NOMO-1 treated with dmso at 0.1 percent for 144 hours (cell line): ENCODE data around the gene ECHDC3.
"Not testable (repeated sequence)": the region's sequence is repeated elsewhere in the genome, so short reads cannot be mapped to it uniquely, and the experiment has no call there.

ENCODE experiments used
- DNase-seq: peaks from one replicate; lab custom pipeline; 2025; ENCODE audit not compliant: unreplicated experiment; lab: John Stamatoyannopoulos, UW

ECHDC3 gene, protein sequence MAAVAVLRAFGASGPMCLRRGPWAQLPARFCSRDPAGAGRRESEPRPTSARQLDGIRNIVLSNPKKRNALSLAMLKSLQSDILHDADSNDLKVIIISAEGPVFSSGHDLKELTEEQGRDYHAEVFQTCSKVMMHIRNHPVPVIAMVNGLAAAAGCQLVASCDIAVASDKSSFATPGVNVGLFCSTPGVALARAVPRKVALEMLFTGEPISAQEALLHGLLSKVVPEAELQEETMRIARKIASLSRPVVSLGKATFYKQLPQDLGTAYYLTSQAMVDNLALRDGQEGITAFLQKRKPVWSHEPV

DNA sequence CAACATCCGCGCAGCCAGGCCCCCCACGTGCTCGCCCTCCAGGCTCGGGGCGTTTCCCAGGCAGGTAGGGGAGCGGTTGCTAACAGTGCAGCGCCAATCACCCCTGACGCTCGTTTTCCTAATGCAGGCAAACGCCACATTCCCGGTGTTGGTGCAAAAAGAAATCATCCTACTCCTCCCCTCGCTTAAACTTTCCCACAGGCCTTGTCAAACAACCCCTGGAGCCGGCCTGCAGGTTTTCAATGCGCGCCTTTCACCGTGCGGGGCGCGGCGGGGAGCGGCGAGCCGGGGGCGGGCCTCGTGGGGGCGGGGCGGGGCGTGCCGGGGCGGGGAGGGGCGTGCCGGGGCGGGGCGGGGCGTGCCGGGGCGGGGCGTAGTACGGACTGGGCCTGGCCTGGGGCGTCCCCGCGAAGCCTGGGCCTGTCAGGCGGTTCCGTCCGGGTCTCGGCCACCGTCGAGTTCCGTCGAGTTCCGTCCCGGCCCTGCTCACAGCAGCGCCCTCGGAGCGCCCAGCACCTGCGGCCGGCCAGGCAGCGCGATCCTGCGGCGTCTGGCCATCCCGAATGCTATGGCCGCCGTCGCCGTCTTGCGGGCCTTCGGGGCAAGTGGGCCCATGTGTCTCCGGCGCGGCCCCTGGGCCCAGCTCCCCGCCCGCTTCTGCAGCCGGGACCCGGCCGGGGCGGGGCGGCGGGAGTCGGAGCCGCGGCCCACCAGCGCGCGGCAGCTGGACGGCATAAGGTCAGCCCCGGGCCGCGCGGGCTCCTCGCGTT lies at the start of gene ECHDC3:
ECHDC3 (plus strand) TSS at position 374 of the 770 bp plus-strand sequence; CDS start at position 569, 195 bp downstream.
- DNase-seq: no peak

DNA sequence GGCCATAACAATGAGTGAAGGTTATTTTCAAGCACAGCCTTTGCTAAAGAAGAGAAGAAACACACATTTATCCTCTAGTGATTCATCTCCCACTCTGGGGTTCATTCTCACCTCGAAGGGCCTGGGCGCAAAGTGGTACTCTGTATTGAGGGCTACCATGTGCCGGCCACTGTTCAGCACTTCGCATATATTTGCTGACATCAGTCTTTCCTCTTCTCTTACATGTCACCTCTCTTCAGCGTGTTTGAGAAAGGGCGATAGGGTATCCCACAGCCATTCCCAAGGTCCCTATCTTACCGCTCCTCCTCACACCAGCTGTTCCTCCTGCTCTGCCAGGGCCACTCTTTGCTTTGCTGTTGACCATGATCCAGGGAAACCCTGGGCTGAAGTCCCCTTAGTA lies 48.8 kb upstream of the ECHDC3 start:
- no peak for DNase-seq

DNA sequence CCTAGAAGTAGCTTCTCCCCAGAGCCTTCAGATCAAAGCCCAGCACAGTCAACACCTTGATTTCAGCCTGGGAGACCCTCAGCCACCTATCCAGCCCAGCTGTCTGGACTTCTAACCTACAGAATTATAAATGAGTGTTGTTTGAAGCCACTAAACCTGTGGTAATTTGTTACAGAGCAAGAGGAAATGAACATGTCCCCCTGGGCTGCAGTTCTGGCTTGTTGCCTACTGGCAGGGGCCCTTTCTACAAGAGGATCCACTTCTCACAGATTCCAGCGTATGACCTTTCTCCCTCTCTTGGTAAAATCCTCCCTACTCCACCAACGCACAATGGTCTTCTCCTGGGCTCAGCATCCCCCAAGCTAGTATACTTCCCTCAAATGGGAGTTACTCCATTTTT lies 46.4 kb upstream of the ECHDC3 start:
- no peak for DNase-seq

DNA sequence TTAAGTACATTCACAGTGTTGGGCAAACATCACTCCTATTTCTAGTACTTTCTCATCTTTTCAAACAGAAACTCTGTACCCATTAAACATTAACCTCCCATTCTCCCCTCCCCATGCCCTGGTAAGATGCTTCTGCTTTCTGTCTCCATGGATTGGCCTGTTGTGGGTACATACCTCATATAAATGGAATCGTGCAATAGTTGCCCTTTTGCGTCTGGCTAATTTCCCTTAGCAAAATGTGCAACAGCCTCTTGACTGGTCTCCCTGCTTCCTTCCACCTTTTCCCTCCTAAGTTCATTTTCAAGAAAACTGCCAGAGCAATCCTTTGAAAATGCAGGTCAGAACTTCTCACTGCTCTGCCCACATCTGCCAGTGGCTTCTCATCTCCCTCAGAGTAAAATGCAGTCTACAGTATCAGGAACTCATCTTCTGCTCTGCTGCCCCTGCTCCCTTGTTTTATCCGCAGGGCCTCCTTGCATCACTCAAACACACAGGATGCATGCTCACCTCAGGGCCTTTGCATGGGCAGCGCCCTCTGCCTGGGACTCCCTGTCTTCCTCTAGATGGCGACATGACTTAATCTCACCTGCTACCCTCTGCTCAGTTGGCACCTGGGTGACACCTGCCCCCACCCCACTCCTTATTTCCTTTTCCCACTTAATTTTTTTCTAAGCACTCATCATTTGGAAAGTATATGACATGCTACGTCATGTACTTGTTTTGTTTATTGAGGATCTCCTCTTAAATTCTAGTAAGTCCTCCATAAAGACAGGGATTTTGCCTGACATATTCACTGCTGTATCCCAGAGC lies 44.3 kb upstream of the ECHDC3 start:
- no peak for DNase-seq

DNA sequence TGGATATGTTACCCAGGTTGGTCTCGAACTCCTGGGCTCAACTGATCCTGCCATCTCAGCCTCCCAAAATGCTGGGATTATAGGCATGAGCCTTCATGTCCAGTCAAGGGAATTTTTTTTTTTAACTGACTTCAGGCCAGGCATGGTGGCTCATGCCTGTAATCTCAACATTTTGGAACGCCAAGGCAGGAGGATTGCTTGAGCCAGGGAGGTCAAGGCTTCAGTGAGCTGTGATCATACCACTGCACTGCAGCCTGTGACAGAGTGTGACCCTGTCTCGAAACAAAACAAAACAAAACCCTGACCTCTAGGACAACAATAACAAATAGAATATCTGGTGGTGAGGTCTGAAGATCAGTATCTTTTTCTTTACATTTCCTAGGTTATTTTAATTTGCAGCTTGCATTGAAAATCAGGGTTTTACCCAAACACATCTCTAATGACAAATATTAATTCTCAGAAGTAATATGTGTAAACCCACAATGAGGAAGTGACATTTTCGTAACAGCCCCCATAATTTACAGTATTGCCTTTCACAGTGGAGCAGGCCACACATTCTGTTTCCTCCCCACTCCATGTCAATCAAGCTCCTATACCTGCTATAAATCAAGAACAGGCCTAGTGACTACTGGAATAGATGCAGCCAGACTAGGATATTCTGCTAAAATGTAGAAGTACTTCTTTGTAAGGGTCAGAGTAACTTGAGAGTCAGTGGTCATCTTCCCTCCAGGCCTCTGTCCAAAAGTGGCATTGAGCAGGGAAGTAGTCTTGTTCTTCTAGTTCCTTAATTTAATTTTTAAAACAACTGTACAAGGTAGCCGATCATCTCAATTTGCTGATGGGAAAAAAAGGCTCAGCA lies 43.3 kb upstream of the ECHDC3 start:
- DNase-seq: peak; percentile 75

DNA sequence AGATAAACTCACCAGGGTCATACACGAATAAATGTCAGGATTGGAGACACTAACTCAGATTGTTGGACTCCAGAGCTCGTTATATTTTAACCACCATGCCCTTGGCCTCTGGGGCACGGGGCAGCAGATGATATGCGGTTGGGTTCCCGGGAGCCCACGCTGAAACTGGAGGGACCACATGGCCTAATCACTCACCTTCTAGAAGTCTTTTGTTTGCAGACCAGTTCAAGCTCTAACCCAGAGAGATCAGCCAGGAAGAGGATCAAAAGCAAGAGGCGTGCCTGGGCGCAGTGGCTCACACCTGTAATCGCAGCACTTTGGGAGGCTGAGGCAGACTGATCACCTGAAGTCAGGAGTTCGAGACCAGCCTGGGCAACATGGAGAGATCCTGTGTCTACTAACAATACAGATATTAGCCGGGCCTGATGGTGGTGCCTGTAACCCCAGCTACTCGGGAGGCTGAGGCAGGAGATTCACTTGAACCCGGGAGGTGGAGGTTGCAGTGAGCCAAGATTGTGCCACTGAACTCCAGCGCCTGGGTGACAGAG lies 42.6 kb upstream of the ECHDC3 start:
- no peak for DNase-seq

DNA sequence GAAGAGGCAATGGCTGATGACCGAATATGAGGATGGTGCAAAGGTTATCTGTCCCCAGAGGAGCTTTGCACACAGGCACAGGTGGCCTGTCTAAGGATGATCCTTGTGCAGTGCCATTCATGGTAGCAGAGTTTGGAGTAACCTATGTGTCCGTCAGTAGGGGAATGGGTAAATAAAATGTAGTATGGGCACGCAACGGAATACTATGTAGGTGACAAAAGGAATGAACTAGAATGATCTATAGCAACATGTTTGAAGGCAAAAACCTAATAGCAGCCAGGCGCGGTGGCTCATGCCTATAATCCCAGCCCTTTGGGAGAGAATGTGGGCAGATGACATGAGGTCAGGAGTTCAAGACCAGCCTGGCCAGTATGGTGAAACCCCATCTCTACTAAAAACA lies 41.6 kb upstream of the ECHDC3 start:
- no peak for DNase-seq

DNA sequence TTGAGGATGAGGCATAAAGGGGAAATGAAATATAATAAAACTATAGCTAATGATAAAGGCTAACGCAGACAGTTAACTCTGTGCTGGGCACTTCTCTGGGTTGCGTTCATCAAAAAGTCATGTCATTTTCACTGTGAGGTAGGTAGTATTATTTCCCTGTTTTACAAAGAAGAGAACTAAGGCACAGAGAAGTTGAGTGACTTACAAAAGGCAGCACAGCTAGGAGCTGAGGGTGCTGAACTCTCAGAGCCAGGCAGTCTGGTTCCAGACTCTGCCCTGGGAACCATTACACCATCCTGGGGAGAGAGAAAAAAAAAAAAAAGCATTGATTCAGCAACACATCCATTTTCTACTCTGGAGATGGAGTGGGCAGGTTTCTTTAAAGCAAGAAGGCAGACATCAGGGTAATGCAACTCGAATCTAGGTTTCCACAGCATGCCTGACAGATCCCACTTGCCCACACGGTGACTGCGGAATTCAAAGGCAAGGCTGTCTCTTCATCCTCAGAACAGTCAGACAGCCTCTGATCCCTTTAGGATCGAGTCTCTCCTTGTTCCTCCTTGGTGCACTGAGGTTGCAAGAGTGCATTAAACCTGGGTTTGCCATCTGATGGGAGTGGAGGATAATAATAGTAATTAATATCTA lies 40.6 kb upstream of the ECHDC3 start:
- no peak for DNase-seq

DNA sequence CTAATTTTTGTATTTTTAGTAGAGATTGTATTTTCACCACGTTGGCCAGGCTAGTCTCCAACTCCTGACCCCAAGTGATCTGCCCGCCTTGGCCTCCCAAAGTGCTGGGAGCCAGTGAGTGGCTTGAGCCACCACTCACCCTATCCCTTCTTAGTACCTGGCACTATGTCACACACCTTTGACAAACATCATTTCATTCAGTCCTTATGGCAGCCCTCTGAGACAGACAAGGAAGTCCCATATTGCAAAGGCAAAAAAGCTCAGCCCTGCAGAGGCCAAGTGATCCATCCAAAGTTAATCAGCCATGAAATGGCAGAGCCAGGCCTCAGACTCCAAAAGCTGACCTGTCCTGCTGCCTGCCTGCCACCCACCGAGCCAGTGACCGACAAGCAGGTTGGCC lies 39.9 kb upstream of the ECHDC3 start:
- DNase-seq: no peak

DNA sequence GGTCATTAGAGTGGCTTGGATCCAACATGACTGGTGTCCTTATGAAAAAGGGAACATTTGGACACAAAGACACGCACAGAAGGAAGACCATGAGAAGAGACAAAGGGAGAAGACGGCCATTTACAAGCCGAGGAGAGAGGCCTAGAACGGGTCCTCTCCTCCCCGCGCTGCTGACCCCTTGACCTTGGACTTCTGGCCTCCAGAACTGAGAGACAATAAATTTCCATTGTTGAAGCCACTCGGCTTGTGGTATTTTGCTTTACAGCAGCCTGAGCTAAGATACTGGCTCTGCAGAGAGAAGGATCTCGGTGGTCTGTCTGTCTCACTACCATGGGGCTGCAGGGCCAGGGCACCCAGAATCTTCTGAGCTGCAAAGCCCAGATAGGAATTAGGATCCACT lies 38.1 kb upstream of the ECHDC3 start:
- no peak for DNase-seq

DNA sequence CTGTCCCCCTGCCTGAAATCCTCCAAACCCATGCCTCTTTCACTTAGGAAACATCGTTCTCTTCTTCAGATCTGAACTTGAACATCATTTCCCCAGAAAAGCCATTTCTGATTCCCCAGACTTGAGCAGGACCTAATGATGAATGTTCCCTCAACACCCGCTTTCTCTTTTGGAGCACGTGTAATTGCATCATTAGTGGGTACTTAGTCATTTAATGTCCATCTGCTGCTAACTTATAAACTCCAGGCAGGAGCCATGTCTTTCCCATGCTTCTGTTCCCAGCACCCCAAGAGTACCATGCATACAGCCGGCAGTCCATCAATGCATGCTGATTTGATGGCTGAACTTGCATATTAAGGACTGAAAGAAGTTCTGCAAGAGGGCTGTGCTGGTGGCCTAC lies 36.5 kb upstream of the ECHDC3 start:
- DNase-seq: no peak

DNA sequence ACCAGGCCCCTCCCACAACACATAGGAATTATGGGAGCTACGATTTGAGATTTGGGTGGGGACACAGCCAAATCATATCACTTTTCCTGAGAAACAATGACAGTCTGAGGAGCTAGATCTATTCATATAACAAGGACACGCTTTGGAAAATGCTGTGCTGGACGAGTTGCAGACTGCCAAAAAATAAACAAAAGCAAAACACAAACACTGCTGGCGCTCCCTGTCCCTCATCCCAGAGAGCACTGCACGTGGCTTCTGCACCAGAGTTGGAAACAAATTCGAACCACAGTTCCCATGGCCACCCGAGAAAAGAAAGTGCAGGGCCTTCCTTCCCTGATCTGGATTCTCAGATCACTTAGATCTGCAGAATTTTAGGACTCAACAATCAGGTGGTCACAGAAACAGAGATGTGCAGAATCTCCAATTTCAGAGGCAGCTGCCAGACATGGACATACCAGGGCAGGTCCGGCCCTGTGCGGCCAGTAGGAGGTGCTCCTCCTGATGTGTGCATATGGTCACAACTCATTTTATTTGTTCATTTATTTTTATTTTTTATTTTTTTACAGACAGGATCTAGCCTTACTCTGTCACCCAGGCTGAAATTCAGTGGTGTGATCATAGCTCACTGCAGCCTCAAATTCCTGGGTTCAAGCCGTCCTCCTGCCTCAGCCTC lies 35.2 kb upstream of the ECHDC3 start:
- DNase-seq: no peak

DNA sequence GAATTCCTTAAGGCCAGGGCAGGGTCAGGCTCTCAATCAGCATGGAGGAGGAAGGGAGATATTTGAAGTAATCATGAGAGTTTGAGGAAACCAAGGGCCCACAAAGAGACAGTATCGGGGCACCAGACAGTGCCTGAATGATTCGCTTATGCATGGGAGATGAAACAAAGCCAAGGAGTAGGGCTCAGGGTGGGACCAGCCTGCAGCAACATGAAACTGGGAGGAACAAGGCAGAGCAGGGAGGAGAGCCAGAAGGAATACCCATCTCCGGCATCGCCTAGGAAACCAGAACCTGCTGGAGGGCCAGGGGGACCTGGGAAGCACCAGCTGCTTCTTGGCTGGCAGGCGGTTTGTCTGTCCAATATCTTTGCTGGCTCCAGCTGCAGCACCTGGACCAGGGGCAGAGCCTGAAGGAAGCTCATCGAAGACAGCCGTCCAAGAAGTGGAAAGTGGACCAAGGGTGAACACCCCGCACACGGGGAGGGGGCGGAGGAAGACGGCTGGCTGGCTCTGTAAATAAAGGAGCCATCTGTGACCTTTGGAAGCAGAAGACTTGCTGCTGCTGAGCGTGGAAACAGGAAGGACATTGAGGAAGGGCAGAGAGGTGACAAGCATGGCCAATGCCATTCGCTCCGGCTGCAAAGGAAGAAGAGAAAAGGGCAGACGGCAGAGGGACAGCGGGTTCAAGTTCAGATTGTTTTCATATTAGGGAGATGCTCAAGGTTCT lies 34.4 kb upstream of the ECHDC3 start:
- DNase-seq: no peak

DNA sequence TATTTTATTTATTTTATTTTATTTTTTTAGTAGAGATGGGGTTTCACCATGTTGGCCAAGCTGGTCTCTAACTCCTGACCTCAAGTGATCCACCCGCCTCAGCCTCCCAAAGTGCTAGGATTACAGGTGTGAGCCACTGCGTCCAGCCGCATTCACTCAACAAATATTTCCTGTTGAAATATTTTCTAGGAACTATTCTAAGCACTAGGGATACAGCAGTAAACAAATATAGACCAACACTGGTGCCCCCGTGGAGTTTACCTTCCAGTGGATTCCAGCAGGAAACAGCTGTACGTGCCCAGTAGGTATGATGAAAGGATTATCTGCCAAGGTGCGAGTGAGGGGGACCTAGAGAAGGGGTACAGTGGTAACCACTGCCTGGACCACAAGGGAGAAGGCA lies 33.4 kb upstream of the ECHDC3 start:
- DNase-seq: not testable (repeated sequence)

DNA sequence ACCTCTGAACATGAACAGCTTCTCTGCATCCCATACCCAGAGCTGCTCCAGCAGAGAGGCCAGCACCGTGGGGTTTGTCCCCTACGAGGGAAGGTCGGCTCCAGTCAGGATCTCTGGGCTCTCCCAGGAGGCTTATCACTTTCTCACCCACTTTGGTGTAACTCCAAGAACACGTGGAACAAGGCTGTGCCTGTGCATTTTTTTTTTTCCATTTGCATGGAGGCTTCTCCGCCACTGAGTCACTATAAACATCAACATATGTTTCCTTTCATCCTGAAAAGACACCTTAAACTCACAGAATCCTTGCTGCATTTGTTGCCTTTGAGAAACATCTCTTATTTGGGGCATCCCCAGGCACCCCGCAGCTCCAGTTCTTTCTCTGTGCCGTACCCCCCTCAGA lies 29.4 kb upstream of the ECHDC3 start:
- DNase-seq: no peak

DNA sequence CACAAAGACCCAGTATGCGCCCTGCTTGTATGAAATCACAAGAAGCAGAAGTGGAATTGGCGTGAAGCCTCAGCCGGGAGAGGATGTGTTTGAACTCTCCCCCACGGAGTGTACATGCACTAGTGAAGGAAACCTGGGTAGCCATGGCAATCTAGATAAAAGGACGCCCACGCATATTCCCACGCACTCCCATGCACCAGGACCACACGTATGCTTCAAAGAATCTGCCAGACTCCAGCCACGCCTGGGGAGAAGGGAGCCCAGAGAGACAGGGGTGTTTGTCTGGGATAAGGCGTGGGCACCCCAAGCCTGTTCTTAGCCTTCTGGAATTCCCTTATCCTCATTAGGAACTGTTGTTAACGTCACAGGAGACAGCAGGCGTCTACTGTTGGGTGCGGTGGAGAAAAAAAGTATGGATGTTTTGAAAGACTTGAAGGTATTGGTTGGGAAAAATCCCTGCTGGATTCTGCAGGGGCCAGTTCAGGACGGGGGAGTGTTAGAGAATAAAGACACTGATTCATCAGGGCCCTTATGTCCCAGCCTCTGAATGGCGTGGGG lies 28.9 kb upstream of the ECHDC3 start:
- DNase-seq: no peak

DNA sequence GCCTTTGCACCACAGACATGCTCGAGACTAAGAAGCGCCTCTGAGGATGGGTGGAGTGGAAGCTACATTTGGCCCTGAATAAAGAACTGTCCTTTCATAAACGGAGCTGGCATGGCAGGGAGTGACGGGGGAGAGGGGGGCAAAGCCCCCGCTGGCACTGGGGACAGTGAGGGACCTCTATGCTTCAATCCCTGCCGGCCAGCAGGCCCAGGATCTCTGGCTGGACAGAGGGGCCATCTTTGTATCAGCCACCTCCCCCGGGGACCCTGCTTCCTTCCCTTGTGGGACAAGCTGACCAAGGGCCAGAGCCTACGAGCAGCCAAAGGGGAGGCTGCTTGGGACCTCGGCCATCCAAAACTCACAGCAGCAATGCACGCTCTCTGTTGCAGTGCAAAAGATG lies 28.2 kb upstream of the ECHDC3 start:
- DNase-seq: no peak

DNA sequence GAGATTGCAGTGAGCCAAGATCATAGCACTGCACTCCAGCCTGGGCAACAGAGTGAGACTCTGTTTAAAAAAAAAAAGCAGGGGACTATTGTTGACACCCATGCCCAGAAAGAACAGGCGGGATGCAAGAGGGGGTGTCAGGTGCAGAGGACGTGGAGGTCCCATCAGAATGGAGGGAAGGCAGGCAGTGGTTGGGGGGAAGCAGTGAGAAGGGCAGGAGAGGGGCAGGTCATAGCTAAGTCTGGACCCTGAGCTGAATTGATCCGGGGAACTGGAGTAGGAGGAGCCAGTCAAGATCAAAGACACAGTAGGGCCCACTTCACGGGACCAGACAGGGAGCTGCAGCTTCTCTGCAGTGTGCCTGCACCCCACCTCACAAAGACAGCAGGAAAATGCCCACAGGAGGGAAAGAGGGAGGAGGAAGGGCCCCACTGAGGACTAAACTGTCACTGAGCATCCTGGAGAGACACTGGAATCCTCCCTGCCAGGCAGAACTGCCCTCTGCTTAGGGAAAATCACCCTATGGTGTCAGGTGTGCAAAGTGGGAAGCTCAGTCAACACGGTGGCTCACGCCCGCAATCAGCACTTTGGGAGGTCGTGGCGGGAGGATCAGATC lies 27.3 kb upstream of the ECHDC3 start:
- DNase-seq: no peak
